Trophoblast cell (in vitro differentiated cells and primary cell): ENCODE measurements around the gene MOGAT2.
A peak's percentile ranks its signal among the peaks of the same experiment; 100 is the strongest.

Source experiments
- DNase-seq, 2 donors: peaks; one replicate each; pipeline ENCODE4 v3.0.0-alpha.2; 2016
- H2AFZ ChIP-seq: 2 replicates; pipeline ENCODE4 v1.6.1; 2013; ENCODE audit warnings: low read length, moderate library complexity, mild to moderate bottlenecking; ENCODE audit not compliant: insufficient read depth, poor library complexity
- H2AK5ac ChIP-seq: 2 replicates; pipeline ENCODE4 v1.6.1; 2013; ENCODE audit warnings: mild to moderate bottlenecking, low read length
- H2BK120ac ChIP-seq: 2 replicates; pipeline ENCODE4 v1.6.1; 2013; ENCODE audit warnings: low read length, mild to moderate bottlenecking, moderate library complexity; ENCODE audit not compliant: insufficient read depth, poor library complexity
- H2BK12ac ChIP-seq: 2 replicates; pipeline ENCODE4 v1.6.1; 2013; ENCODE audit warnings: mild to moderate bottlenecking, low read length, moderate library complexity
- H2BK5ac ChIP-seq: 2 replicates; pipeline ENCODE4 v1.6.1; 2013; ENCODE audit warnings: low read length, low read depth, moderate library complexity, mild to moderate bottlenecking; ENCODE audit not compliant: poor library complexity
- H3K14ac ChIP-seq: 2 replicates; pipeline ENCODE4 v1.6.1; 2013; ENCODE audit warnings: mild to moderate bottlenecking, low read length
- H3K18ac ChIP-seq: 2 replicates; pipeline ENCODE4 v1.6.1; 2013; ENCODE audit warnings: mild to moderate bottlenecking, low read length
- H3K23ac ChIP-seq: 2 replicates; pipeline ENCODE4 v1.6.1; 2013; ENCODE audit warnings: low read length
- H3K27ac ChIP-seq: 2 replicates; pipeline ENCODE4 v1.5.1; 2013; ENCODE audit warnings: low read depth, mild to moderate bottlenecking, inconsistent platforms, low read length, moderate library complexity
- H3K27me3 ChIP-seq: 2 replicates; pipeline ENCODE4 v1.6.1; 2013; ENCODE audit warnings: inconsistent platforms, mild to moderate bottlenecking, low read length, moderate library complexity; ENCODE audit not compliant: insufficient read depth
- H3K36me3 ChIP-seq, 2 experiments: 1 replicate in 1 of 2; 2 replicates in 1 of 2; pipeline ENCODE4 v1.6.1; 2013; ENCODE audit warnings: low read length in 2 of 2, mild to moderate bottlenecking in 2 of 2, moderate library complexity in 1 of 2; ENCODE audit not compliant: insufficient read depth in 2 of 2, control insufficient read depth in 1 of 2
- H3K4ac ChIP-seq: 2 replicates; pipeline ENCODE4 v1.6.1; 2013; ENCODE audit warnings: low read depth, mild to moderate bottlenecking, low read length, moderate library complexity
- H3K4me1 ChIP-seq, 2 experiments: 1 replicate in 1 of 2; 2 replicates in 1 of 2; pipeline ENCODE4 v1.6.1; 2013; ENCODE audit warnings: low read length in 2 of 2, mild to moderate bottlenecking in 2 of 2, moderate library complexity in 1 of 2; ENCODE audit not compliant: insufficient read depth in 2 of 2, control insufficient read depth in 1 of 2
- H3K4me2 ChIP-seq: 2 replicates; pipeline ENCODE4 v1.6.1; 2013; ENCODE audit warnings: inconsistent platforms, mild to moderate bottlenecking, low read length, moderate library complexity
- H3K4me3 ChIP-seq: 2 replicates; pipeline ENCODE4 v1.5.1; 2013; ENCODE audit warnings: mild to moderate bottlenecking, low read depth, low read length, inconsistent platforms
- H3K79me1 ChIP-seq: one replicate; pipeline ENCODE4 v1.6.1; 2013; ENCODE audit warnings: low read length
- H3K79me2 ChIP-seq: 2 replicates; pipeline ENCODE4 v1.6.1; 2013; ENCODE audit warnings: low read length, mild to moderate bottlenecking; ENCODE audit not compliant: control insufficient read depth, insufficient read depth, poor library complexity
- H3K9ac ChIP-seq: 2 replicates; pipeline ENCODE4 v1.6.1; 2013; ENCODE audit warnings: mild to moderate bottlenecking, low read length
- H3K9me3 ChIP-seq: 2 replicates; pipeline ENCODE4 v1.6.1; 2013; ENCODE audit warnings: low read depth, mild to moderate bottlenecking, control low read depth, inconsistent platforms, low read length; ENCODE audit not compliant: insufficient read depth
- H4K12ac ChIP-seq: 2 replicates; pipeline ENCODE4 v1.6.1; 2013; ENCODE audit warnings: low read depth, mild to moderate bottlenecking, low read length, moderate library complexity
- H4K8ac ChIP-seq: 2 replicates; pipeline ENCODE4 v1.6.1; 2013; ENCODE audit warnings: low read depth, mild to moderate bottlenecking, low read length, moderate library complexity
- H4K91ac ChIP-seq: one replicate; pipeline ENCODE4 v1.6.1; 2013; ENCODE audit warnings: low read depth, mild to moderate bottlenecking, low read length, moderate library complexity
- WGBS: extraction: QIAGEN DNeasy Blood & Tissue Kit; methylation state at CpG from one replicate; pipeline ENCODE4 v1.1.7; 2013; ENCODE audit warnings: missing lambda C conversion rate; ENCODE audit not compliant: insufficient read length, insufficient coverage; ENCODE audit errors: extremely low coverage; 5-methylcytosine and 5-hydroxymethylcytosine counted together

MOGAT2 gene

GRCh38 chr11:75689863-75690609 lies 27.6 kb upstream of the MOGAT2 start:
- Histone ChIP-seq H3K27me3 (no peaks in the 10 kb centered on the region), H3K36me3 (no peaks in the 10 kb centered on the region)

GRCh38 chr11:75691804-75692203 lies 25.8 kb upstream of the MOGAT2 start:
- Histone ChIP-seq H3K27me3 (no peaks in the 10 kb centered on the region), H3K4me3 (no peak overlapping the region), H4K12ac (no peak overlapping the region), H2BK5ac (no peak overlapping the region), H3K4ac (no peak overlapping the region), H3K36me3 (no peaks in the 10 kb centered on the region), H3K9me3 (peaks cover 5% of the 10 kb centered on the region), H3K4me2 (no peak overlapping the region), H3K79me1 (no peaks in the 10 kb centered on the region), H3K27ac (no peak overlapping the region), H3K79me2 (no peaks in the 10 kb centered on the region), H2BK12ac (no peak overlapping the region), H3K23ac (no peak overlapping the region), H2AFZ (no peak overlapping the region), H4K8ac (no peak overlapping the region), H3K18ac (no peak overlapping the region), H3K9ac (no peak overlapping the region), H3K4me1 (no peaks in the 10 kb centered on the region), H3K14ac (no peak overlapping the region), H2AK5ac (no peak overlapping the region), H2BK120ac (no peak overlapping the region), H4K91ac (no peak overlapping the region)
- no peak for DNase-seq
- no CpG with 5 or more reads among the region's 4 CpGs for WGBS

More at GRCh38 chr11:75689863-75690609, 27.6 kb upstream of the MOGAT2 start:
- no peak overlapping the region for H2BK120ac ChIP-seq
- no peak overlapping the region for H3K9ac ChIP-seq
- peaks cover 5% of the 10 kb centered on the region for H3K9me3 ChIP-seq
- no peak overlapping the region for H3K27ac ChIP-seq
- H3K79me2 ChIP-seq, result no peaks in the 10 kb centered on the region
- no peak overlapping the region for H3K4ac ChIP-seq
- no peak overlapping the region for H3K14ac ChIP-seq
- H3K18ac ChIP-seq, result no peak overlapping the region
- no peak overlapping the region for H4K12ac ChIP-seq
- H3K23ac ChIP-seq, result no peak overlapping the region
- H2BK12ac ChIP-seq, result no peak overlapping the region
- H3K4me3 ChIP-seq, result no peak overlapping the region
- no peak overlapping the region for H2BK5ac ChIP-seq
- DNase-seq, result peak in 1 of 2 donors; percentile 23
- no peaks in the 10 kb centered on the region for H3K79me1 ChIP-seq
- H2AFZ ChIP-seq, result no peak overlapping the region
- no peak overlapping the region for H4K8ac ChIP-seq
- no peak overlapping the region for H4K91ac ChIP-seq
- H3K4me1 ChIP-seq, result no peaks in the 10 kb centered on the region
- H3K4me2 ChIP-seq, result no peak overlapping the region
- no CpG with 5 or more reads among the region's 3 CpGs for WGBS
- H2AK5ac ChIP-seq, result no peak overlapping the region

- Histone ChIP-seq H3K4me1 (peaks cover 7% of the 10 kb centered on the region in 2 experiments), H3K18ac (no peak overlapping the region), H3K79me2 (no peaks in the 10 kb centered on the region), H4K8ac (no peak overlapping the region), H2AFZ (no peak overlapping the region), H3K9ac (no peak overlapping the region), H2AK5ac (no peak overlapping the region), H3K4me2 (no peak overlapping the region), H3K23ac (no peak overlapping the region), H2BK5ac (no peak overlapping the region), H4K91ac (no peak overlapping the region), H4K12ac (no peak overlapping the region), H3K9me3 (peaks cover 2% of the 10 kb centered on the region), H3K27ac (no peak overlapping the region), H2BK12ac (no peak overlapping the region), H3K79me1 (no peaks in the 10 kb centered on the region), H3K27me3 (no peaks in the 10 kb centered on the region), H3K36me3 (no peaks in the 10 kb centered on the region), H3K4me3 (no peak overlapping the region), H3K14ac (no peak overlapping the region), H3K4ac (no peak overlapping the region), H2BK120ac (no peak overlapping the region)
- DNase-seq, result peak; percentile 57 to 67
- no CpG with 5 or more reads among the region's 4 CpGs for WGBS
These were observed 19.6 kb upstream of the MOGAT2 start for GRCh38 chr11:75697906-75698581.

- no CpG with 5 or more reads among the region's 2 CpGs for WGBS
These were observed 16.7 kb upstream of the MOGAT2 start for GRCh38 chr11:75700940-75701339.

More at GRCh38 chr11:75700940-75701339, 16.7 kb upstream of the MOGAT2 start:
- Histone ChIP-seq H4K8ac (no peak overlapping the region), H2AFZ (no peak overlapping the region), H3K4me3 (no peak overlapping the region), H3K4ac (no peak overlapping the region), H4K91ac (no peak overlapping the region), H2BK12ac (no peak overlapping the region), H4K12ac (no peak overlapping the region), H3K18ac (no peak overlapping the region), H3K36me3 (no peaks in the 10 kb centered on the region), H3K27ac (no peak overlapping the region), H3K4me2 (no peak overlapping the region), H2BK120ac (no peak overlapping the region), H3K79me1 (no peaks in the 10 kb centered on the region), H3K9me3 (peaks cover 2% of the 10 kb centered on the region), H3K14ac (no peak overlapping the region), H3K23ac (no peak overlapping the region), H3K9ac (no peak overlapping the region), H3K4me1 (peaks cover 7% of the 10 kb centered on the region in 2 experiments), H3K27me3 (no peaks in the 10 kb centered on the region), H2BK5ac (no peak overlapping the region), H2AK5ac (no peak overlapping the region), H3K79me2 (no peaks in the 10 kb centered on the region)
- DNase-seq, result no peak
